Lower lobe of right lung (tissue), 2 donors: ENCODE results near the gene UVSSA. TPM values are rescaled to one million over a fixed set of nuclear protein-coding genes. Genes with fewer than 3 reads are reported as not detected.

Experiments used
- ATAC-seq, 2 donors: fragments of 200-7000 bp; cut with Tn5 transposase; one replicate each; pipeline ENCODE4 v1.9.1; 2020 to 2022; ENCODE audit warnings: mild to moderate bottlenecking in 2 of 2, moderate library complexity in 2 of 2
- DNase-seq: peaks from one replicate; pipeline ENCODE4 v3.0.0-alpha.2; 2020
- H3K27ac ChIP-seq: fragments of 200-600 bp; one replicate; pipeline ENCODE4 v1.8.0; 2022
- H3K27me3 ChIP-seq: fragments of 200-600 bp; one replicate; pipeline ENCODE4 v1.8.0; 2022; ENCODE audit warnings: low read depth
- H3K36me3 ChIP-seq: fragments of 200-600 bp; one replicate; pipeline ENCODE4 v1.8.0; 2022; ENCODE audit warnings: mild to moderate bottlenecking
- H3K4me1 ChIP-seq: fragments of 200-600 bp; one replicate; pipeline ENCODE4 v1.8.0; 2022
- H3K4me3 ChIP-seq: fragments of 200-600 bp; one replicate; pipeline ENCODE4 v1.8.0; 2022; ENCODE audit warnings: mild to moderate bottlenecking
- H3K9me3 ChIP-seq: fragments of 200-600 bp; one replicate; pipeline ENCODE4 v1.8.0; 2022
- intact Hi-C: fragments of 100-400 bp; cut with DNase I; formaldehyde crosslinking; loops from one replicate; pipeline ENCODE4 v1.11.0; 2022
- total RNA-seq: library from RNA; stranded (reverse); fragmentation: NEBNext Ultra II Directional; extraction: Animal tissue kit (Norgen Biotek cat#: 25700); gene quantifications from one replicate; pipeline ENCODE4 v1.2.1, GENCODE V29; 2021
- TF ChIP-seq, protein P1 (sequence below): fragments of 200-600 bp; IDR thresholded peaks from one replicate; pipeline ENCODE4 v1.8.0; 2022; ENCODE audit warnings: antibody characterized with exemption, mild to moderate bottlenecking
- donor health status: DM: no; HTN: yes; CAD: no; lungs with severe emphysema.

UVSSA gene
- total RNA-seq, 1 donor from 2014 or later: 27.9 TPM

DNA sequence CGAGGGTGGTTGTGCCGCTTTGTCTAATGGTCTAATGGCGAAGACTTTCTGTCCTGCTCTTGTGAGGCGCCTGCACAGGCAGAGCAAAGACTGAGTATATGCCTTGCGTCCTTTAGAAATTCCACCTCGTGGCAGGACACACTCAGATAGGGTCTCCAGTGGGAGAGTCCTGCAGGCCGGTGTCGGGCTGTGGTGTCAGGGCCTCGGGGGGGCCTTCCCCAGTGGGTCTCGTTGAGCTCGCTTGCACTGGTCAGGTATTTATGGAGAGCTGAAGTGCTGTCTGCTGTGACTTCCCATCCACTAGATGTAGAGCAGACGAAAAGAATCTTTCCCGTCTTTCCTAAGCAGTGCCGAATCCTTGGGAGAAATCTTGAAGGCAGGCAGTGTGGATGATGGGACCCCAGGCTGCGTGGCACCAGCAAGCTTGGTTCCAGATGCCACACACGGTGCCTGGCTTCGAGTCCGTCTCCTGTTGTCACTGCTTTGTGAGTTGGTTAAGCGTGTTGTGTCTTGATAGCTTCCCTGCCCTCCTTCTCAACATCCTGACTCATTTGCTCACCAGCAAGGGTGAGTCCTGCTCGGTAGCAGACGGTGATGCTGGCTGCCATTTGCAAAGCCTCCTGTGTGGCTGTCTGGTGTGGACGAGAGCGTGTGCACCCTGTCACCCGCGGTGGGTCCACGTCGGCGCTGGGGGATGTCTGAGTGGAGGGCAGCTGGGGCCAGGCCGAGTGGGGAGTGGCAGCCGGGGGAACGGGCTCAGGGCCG lies 36.8 kb upstream of the UVSSA start:
- peak overlapping the region; percentile 54 for H3K4me3 ChIP-seq
- DNase-seq: no peak
- no peaks in the 10 kb centered on the region for H3K27me3 ChIP-seq
- H3K9me3 ChIP-seq: no peaks in the 10 kb centered on the region
- TF ChIP-seq, protein P1, sequence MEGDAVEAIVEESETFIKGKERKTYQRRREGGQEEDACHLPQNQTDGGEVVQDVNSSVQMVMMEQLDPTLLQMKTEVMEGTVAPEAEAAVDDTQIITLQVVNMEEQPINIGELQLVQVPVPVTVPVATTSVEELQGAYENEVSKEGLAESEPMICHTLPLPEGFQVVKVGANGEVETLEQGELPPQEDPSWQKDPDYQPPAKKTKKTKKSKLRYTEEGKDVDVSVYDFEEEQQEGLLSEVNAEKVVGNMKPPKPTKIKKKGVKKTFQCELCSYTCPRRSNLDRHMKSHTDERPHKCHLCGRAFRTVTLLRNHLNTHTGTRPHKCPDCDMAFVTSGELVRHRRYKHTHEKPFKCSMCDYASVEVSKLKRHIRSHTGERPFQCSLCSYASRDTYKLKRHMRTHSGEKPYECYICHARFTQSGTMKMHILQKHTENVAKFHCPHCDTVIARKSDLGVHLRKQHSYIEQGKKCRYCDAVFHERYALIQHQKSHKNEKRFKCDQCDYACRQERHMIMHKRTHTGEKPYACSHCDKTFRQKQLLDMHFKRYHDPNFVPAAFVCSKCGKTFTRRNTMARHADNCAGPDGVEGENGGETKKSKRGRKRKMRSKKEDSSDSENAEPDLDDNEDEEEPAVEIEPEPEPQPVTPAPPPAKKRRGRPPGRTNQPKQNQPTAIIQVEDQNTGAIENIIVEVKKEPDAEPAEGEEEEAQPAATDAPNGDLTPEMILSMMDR: no peak
- H3K27ac ChIP-seq: peak overlapping the region; percentile 65
- intact Hi-C loops: no loop called here
- peaks cover 38% of the 10 kb centered on the region for H3K36me3 ChIP-seq
- no peak for ATAC-seq
- H3K4me1 ChIP-seq: peaks cover 30% of the 10 kb centered on the region

DNA sequence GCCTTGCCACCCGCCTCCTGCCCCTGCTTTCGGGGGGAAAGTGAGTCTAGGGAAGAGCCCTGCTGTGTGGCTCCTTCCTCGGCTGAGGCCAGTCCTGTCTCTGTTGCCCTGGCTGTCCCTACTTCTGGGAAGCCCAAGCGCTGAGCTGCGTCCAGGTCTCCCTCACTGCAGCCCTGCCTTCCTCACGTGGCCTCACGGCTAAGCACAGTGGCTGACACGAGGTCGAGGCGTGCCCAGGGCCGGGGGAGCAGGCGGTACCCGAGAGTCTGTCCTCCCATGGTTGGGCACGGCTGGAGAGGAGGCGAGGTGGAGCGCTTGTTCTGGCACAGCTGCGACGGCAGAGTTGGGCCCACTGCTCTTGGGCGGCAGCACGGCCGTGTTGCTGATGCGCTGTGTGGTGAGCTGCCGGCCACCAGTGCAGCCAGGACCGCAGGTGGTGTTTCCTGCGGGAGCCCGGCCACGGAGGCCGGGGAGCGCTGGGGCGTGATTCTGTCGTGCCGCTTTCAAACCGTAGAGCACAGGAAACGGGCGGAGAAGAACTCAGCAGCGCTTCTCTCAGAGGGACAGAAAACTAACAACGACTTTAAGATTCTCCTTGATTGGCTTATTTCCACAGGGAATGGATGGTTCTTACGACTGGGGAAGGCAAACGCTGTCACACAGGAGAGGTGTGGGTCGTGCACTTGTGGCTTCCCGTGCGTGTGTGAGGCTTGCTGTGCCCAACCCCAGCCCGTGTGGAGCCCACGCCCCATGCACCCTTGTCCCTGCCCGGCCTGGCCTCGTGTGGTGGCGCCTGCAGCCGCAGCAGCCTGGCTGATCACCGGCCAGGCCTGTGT lies 36.0 kb upstream of the UVSSA start:
- DNase-seq: peak; percentile 39
- intact Hi-C loops: no loop called here
- Histone ChIP-seq H3K4me3 (no peak overlapping the region), H3K27me3 (no peaks in the 10 kb centered on the region), H3K36me3 (peaks cover 40% of the 10 kb centered on the region), H3K27ac (peak overlapping the region; percentile 14), H3K4me1 (peaks cover 30% of the 10 kb centered on the region), H3K9me3 (no peaks in the 10 kb centered on the region)
- ATAC-seq: no peak
- TF ChIP-seq, protein P1: no peak

DNA sequence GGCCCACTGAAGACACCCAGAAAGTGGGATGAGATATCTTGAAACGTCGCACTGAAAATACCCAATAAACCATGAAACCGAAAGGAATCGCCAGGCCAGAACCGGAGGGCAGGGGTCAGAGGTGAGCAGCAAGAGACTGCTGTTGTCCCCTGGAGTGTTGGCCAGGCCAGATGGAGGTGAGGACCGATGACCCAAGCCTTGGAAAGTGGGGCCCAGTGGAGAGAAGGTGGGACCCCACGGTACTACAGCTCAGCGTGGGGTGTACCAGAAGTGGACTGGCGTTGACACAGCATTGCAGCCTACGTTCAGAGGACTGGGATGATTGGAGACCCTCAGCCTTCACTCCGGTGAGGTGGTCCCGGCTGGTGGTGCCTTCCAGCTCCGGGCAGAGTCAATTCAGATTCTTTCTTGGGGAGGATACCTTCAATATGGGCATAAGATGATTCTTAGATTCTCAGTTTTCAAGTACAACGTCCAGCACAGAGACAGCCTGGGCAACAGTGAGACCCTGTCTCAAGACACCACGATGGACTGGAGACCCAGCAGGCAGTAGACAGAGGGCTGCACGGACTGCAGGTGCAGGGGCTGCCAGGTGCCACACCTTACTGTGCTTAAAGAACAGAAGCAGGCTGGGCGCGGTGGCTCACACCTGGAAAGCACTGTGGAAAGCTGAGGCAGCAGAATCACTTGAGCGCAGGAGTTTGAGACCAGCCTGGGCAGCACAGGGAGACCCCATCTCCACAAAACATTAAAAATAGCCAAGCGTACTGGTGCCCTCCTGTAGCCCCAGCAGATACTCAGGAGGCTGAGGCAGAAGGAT lies 34.0 kb upstream of the UVSSA start:
- TF ChIP-seq, protein P1: no peak
- ATAC-seq (no peak), DNase-seq (no peak)
- Histone ChIP-seq H3K9me3 (no peaks in the 10 kb centered on the region), H3K4me1 (peaks cover 29% of the 10 kb centered on the region), H3K4me3 (no peak overlapping the region), H3K27ac (no peak overlapping the region), H3K36me3 (peaks cover 56% of the 10 kb centered on the region), H3K27me3 (no peaks in the 10 kb centered on the region)
- intact Hi-C loops: no loop called here

DNA sequence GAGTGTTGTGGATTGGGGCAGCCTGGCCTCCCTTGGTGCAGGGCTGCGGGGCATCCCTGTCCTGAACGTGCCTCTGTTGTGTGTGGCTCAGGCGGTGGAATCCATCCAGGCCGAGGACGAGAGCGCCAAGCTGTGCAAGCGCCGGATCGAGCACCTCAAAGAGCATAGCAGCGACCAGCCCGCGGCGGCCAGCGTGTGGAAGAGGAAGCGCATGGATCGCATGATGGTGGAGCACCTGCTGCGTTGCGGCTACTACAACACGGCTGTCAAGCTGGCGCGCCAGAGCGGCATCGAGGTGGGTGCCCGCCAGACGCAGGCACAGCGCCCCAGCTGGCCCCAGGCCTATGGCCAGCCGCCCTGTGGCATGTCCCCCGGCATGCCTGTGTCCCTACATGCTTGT lies 31.7 kb upstream of the UVSSA start:
- Histone ChIP-seq H3K9me3 (no peaks in the 10 kb centered on the region), H3K4me3 (no peak overlapping the region), H3K36me3 (peaks cover 72% of the 10 kb centered on the region), H3K4me1 (peaks cover 7% of the 10 kb centered on the region), H3K27ac (no peak overlapping the region), H3K27me3 (no peaks in the 10 kb centered on the region)
- no peak for ATAC-seq
- no peak for DNase-seq
- TF ChIP-seq, protein P1: no peak
- intact Hi-C loops: no loop called here

DNA sequence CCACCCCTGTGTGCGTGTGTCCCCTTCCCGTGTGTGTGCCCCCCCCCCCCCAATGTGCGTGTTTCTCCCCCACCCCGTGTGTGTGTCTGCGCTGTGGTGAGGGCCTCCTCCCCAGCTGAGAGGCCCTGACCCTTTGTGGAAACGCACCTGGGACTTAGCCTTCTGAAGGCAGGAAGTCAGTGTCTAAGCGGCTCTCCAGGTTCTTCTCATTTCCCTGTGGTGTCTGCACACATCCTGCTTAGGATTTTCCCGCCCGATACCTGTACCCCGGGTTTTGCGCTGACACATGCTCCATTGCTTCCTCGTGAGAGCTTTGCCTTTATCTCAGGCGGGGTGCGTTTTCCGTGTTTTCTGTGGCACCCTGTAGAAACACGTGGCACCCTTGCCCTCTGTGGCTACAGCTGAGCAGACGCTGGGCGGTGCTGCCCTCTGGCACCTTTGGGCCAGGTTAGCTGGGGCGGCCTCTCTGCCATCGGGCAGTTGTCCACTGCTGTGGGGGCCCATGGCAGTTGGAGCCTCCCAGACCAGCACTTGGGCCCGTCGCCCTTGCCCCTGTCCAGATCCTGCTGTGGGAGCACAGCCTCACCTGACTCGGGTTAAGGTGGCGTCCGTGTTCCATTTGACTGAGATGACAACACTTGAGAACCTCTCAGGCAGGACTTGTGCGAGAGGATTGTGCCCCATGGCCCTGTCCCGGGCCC lies 31.0 kb upstream of the UVSSA start:
- no peaks in the 10 kb centered on the region for H3K9me3 ChIP-seq
- H3K36me3 ChIP-seq: peaks cover 72% of the 10 kb centered on the region
- H3K4me1 ChIP-seq: no peaks in the 10 kb centered on the region
- no peaks in the 10 kb centered on the region for H3K27me3 ChIP-seq
- intact Hi-C loops: no loop called here
- DNase-seq: no peak
- H3K27ac ChIP-seq: no peak overlapping the region
- ATAC-seq: no peak
- H3K4me3 ChIP-seq: no peak overlapping the region
- TF ChIP-seq, protein P1: no peak
